ENCODE data around the gene MGRN1. TPM values are rescaled to one million over a fixed set of nuclear protein-coding genes. Genes with fewer than 3 reads are reported as not detected.

Gene MGRN1
- polyA plus RNA-seq, 4 donors = 21.1 to 52.1 (median 25.6) TPM

DNA sequence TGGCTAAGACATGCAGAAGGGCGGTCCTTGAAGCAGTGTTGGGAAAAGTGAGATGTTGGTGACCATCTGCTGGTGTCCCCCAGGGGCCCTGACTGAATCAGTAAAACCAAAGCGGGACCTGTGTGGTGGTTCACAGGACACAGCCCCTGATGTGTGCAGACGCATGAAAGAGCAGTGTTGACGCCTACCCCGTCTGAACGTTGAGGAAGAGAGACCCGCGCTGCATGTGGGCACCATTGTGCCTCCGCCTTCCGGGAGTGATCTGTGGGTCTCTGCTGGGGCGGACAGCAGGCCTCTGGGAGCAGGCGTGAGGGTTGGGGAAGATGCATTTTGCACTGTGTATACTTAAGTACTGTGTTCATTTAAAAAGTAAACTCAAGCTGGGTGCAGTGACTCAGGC is 31.6 kb downstream of the MGRN1 start:
- Histone ChIP-seq H3K4me1 (ENCODE audit: control insufficient read depth in 3 of 3, insufficient read depth in 2 of 3, low read depth in 1 of 3, low read length in 2 of 3) (peaks cover 0 to 88% (median 3%) of the 10 kb centered on the region in 3 donors), H3K4me3 (ENCODE audit: low read depth in 1 of 3, low read length in 3 of 3) (no peak overlapping the region), H3K36me3 (ENCODE audit: control insufficient read depth in 3 of 3, insufficient read depth in 2 of 3, low read depth in 1 of 3, low read length in 3 of 3) (peaks cover 8 to 91% (median 17%) of the 10 kb centered on the region in 3 donors), H3K9me3 (ENCODE audit: control insufficient read depth in 2 of 2, insufficient read depth in 1 of 2, low read depth in 1 of 2, low read length in 1 of 2) (no peaks in the 10 kb centered on the region), H3K27ac (ENCODE audit: low read depth in 1 of 3, low read length in 2 of 3) (peak overlapping the region in 2 of 3 donors; percentile 84 to 89), H3K27me3 (ENCODE audit: control insufficient read depth in 3 of 3, insufficient read depth in 3 of 3, low read length in 3 of 3) (no peaks in the 10 kb centered on the region)
- WGBS, 3 donors = 86 to 91% (median 88%) methylated on average over 12 of the region's 12 CpGs
- FAIRE-seq (no peak), DNase-seq (no peak)

GRCh38 chr16:4656695-4657686 is 32.4 kb downstream of the MGRN1 start:
- Histone ChIP-seq H3K9me3 (ENCODE audit: control insufficient read depth in 2 of 2, insufficient read depth in 1 of 2, low read depth in 1 of 2, low read length in 1 of 2) (no peaks in the 10 kb centered on the region), H3K27me3 (ENCODE audit: control insufficient read depth in 3 of 3, insufficient read depth in 3 of 3, low read length in 3 of 3) (no peaks in the 10 kb centered on the region), H3K36me3 (ENCODE audit: control insufficient read depth in 3 of 3, insufficient read depth in 2 of 3, low read depth in 1 of 3, low read length in 3 of 3) (peaks cover 8 to 91% (median 11%) of the 10 kb centered on the region in 3 donors), H3K4me3 (ENCODE audit: low read depth in 1 of 3, low read length in 3 of 3) (no peak overlapping the region), H3K4me1 (ENCODE audit: control insufficient read depth in 3 of 3, insufficient read depth in 2 of 3, low read depth in 1 of 3, low read length in 2 of 3) (peaks cover 0 to 89% (median 3%) of the 10 kb centered on the region in 3 donors), H3K27ac (ENCODE audit: low read depth in 1 of 3, low read length in 2 of 3) (peak overlapping the region in 1 of 3 donors; percentile 57)
- DNase-seq = peak in 1 of 2 donors; percentile 60
- FAIRE-seq = no peak
- WGBS, 3 donors = 87 to 93% (median 91%) methylated on average over 25 of the region's 25 CpGs

- Histone ChIP-seq H3K4me1 (ENCODE audit: control insufficient read depth in 3 of 3, insufficient read depth in 2 of 3, low read depth in 1 of 3, low read length in 2 of 3) (peaks cover 5 to 89% (median 9%) of the 10 kb centered on the region in 3 donors), H3K27me3 (ENCODE audit: control insufficient read depth in 3 of 3, insufficient read depth in 3 of 3, low read length in 3 of 3) (no peaks in the 10 kb centered on the region), H3K4me3 (ENCODE audit: low read depth in 1 of 3, low read length in 3 of 3) (no peak overlapping the region), H3K9me3 (ENCODE audit: control insufficient read depth in 2 of 2, insufficient read depth in 1 of 2, low read depth in 1 of 2, low read length in 1 of 2) (no peaks in the 10 kb centered on the region), H3K27ac (ENCODE audit: low read depth in 1 of 3, low read length in 2 of 3) (peak overlapping the region in 1 of 3 donors; percentile 86), H3K36me3 (ENCODE audit: control insufficient read depth in 3 of 3, insufficient read depth in 2 of 3, low read depth in 1 of 3, low read length in 3 of 3) (peaks cover 6 to 98% (median 8%) of the 10 kb centered on the region in 3 donors)
- FAIRE-seq = no peak
- no peak for DNase-seq
- 92 to 95% (median 94%) methylated on average over 29 of the region's 29 CpGs for WGBS, 3 donors
Observed at GRCh38 chr16:4659363-4660353, 35.0 kb downstream of the MGRN1 start.

DNA sequence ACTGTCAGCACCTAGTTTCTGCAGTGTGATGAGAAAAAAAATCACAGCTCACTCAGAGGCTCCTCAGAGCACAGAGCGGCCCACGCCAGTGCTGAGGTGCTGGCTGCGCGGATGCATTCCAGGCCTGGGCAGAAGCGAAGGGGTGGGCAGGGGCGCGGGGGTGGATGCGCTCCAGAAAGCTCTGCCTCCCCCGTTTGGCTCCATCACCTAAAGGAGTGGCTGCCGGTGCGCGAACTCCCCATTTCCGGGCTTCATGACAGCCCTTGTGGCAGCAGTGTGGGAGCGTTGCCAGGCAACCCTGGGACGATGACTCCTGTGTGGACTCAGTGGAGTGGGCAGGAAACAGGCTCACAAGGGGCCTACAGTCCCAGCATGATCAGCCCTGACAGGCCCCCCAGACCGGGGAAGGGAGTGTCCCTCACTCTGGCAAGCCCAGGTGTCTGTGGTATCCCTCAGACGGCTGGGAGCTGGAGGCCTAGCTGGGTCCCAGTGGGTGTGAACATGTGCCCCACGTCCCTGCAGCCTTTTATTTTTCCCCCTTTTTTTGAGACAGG is 35.9 kb downstream of the MGRN1 start:
- Histone ChIP-seq H3K4me3 (ENCODE audit: low read depth in 1 of 3, low read length in 3 of 3) (no peak overlapping the region), H3K36me3 (ENCODE audit: control insufficient read depth in 3 of 3, insufficient read depth in 2 of 3, low read depth in 1 of 3, low read length in 3 of 3) (peaks cover 6 to 98% (median 8%) of the 10 kb centered on the region in 3 donors), H3K4me1 (ENCODE audit: control insufficient read depth in 3 of 3, insufficient read depth in 2 of 3, low read depth in 1 of 3, low read length in 2 of 3) (peaks cover 9 to 88% (median 10%) of the 10 kb centered on the region in 3 donors), H3K27ac (ENCODE audit: low read depth in 1 of 3, low read length in 2 of 3) (peak overlapping the region in 2 of 3 donors; percentile 29 to 86), H3K27me3 (ENCODE audit: control insufficient read depth in 3 of 3, insufficient read depth in 3 of 3, low read length in 3 of 3) (no peaks in the 10 kb centered on the region), H3K9me3 (ENCODE audit: control insufficient read depth in 2 of 2, insufficient read depth in 1 of 2, low read depth in 1 of 2, low read length in 1 of 2) (no peaks in the 10 kb centered on the region)
- FAIRE-seq (no peak), DNase-seq (peak; percentile 48 to 91)
- 56 to 72% (median 66%) methylated on average over 18 of the region's 18 CpGs for WGBS, 3 donors

DNA sequence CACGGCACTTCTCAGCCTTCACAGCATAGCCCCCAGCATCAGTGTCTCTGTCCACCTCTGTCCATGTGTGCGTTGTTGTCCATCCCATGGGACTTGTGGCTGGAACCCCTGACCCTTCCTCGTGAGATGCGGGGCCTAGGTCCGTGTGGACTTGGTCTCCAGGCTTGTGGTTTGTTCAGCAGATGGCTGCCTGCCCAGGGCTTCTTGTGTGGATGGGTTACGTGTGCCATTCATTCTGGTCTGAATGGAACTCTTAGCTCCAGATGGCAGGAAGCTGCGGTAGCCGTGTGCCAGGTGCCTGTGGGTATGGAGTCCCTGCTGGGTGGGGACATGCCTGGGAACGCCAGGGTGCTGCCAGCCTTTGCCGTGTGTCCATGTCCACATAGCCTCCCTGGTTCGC is 37.0 kb downstream of the MGRN1 start:
- WGBS, 3 donors = 80 to 86% (median 81%) methylated on average over 11 of the region's 11 CpGs
- DNase-seq (no peak), FAIRE-seq (no peak)
- peaks cover 9 to 83% (median 12%) of the 10 kb centered on the region in 3 donors for H3K4me1 ChIP-seq (ENCODE audit: control insufficient read depth in 3 of 3, insufficient read depth in 2 of 3, low read depth in 1 of 3, low read length in 2 of 3)
- peaks cover 3 to 98% (median 10%) of the 10 kb centered on the region in 3 donors for H3K36me3 ChIP-seq (ENCODE audit: control insufficient read depth in 3 of 3, insufficient read depth in 2 of 3, low read depth in 1 of 3, low read length in 3 of 3)
- H3K9me3 ChIP-seq (ENCODE audit: control insufficient read depth in 2 of 2, insufficient read depth in 1 of 2, low read depth in 1 of 2, low read length in 1 of 2) = no peaks in the 10 kb centered on the region
- H3K4me3 ChIP-seq (ENCODE audit: low read depth in 1 of 3, low read length in 3 of 3) = no peak overlapping the region
- no peaks in the 10 kb centered on the region for H3K27me3 ChIP-seq (ENCODE audit: control insufficient read depth in 3 of 3, insufficient read depth in 3 of 3, low read length in 3 of 3)
- H3K27ac ChIP-seq (ENCODE audit: low read depth in 1 of 3, low read length in 2 of 3) = peak overlapping the region in 1 of 3 donors; percentile 86

DNA sequence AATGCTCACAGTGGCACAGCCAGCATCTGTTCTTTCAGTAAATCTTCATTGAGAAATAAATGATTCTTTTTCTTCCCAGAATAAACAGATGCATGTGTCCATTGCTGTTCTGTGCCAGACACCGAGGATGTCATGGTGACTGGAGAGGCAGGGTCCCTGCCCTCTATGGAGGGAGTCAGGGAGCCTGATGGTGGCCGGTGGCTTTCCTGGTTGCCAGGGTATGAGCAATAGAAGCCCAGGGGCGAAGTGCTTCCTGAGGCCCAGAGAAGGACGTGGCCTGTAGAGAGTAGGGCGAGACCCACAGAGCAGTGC is 38.8 kb downstream of the MGRN1 start:
- Histone ChIP-seq H3K36me3 (ENCODE audit: control insufficient read depth in 3 of 3, insufficient read depth in 2 of 3, low read depth in 1 of 3, low read length in 3 of 3) (peaks cover 10 to 98% (median 11%) of the 10 kb centered on the region in 3 donors), H3K27me3 (ENCODE audit: control insufficient read depth in 3 of 3, insufficient read depth in 3 of 3, low read length in 3 of 3) (no peaks in the 10 kb centered on the region), H3K4me1 (ENCODE audit: control insufficient read depth in 3 of 3, insufficient read depth in 2 of 3, low read depth in 1 of 3, low read length in 2 of 3) (peaks cover 9 to 80% (median 12%) of the 10 kb centered on the region in 3 donors), H3K9me3 (ENCODE audit: control insufficient read depth in 2 of 2, insufficient read depth in 1 of 2, low read depth in 1 of 2, low read length in 1 of 2) (no peaks in the 10 kb centered on the region), H3K4me3 (ENCODE audit: low read depth in 1 of 3, low read length in 3 of 3) (no peak overlapping the region), H3K27ac (ENCODE audit: low read depth in 1 of 3, low read length in 2 of 3) (peak overlapping the region; percentile 82 to 92 (median 91))
- WGBS, 3 donors = 55 to 63% (median 58%) methylated on average over 5 of the region's 5 CpGs
- FAIRE-seq (no peak), DNase-seq (peak in 1 of 2 donors; percentile 26)

DNA sequence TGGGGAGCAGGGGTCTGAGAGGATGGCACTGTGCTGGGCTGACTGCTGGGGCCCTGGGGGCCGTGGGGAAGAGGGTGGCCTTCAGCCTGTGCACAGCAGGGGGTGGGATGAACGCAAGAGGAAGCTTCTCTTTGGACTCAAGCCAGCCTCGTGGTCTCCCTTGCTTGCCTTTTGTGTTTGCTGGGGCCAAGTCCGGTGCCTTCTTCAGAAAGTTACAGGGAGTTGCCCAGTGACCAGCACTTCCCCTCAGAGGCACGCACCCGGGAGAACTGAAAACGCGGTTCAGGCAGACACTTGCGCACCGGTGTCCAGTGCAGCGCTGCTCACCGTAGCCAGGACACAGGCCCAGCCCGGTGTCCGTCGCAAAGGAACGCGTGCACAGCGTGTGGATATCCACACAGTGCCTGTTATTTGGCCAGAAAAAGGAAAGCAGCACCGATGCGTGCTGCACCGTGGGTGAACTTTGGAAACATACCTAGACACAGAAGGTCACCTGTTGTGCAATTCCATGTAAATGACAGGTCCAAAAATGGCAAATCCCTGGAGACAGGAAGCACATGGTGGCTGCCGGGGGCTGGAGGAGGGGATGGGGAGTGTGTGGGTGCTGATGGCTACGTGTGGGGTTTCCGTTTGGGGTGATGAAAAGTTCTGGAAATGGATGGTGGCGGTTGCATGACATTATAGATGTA is 39.3 kb downstream of the MGRN1 start:
- WGBS, 3 donors = 62 to 69% (median 64%) methylated on average over 25 of the region's 25 CpGs
- Histone ChIP-seq H3K4me3 (ENCODE audit: low read depth in 1 of 3, low read length in 3 of 3) (no peak overlapping the region), H3K27ac (ENCODE audit: low read depth in 1 of 3, low read length in 2 of 3) (peak overlapping the region; percentile 82 to 92 (median 91)), H3K36me3 (ENCODE audit: control insufficient read depth in 3 of 3, insufficient read depth in 2 of 3, low read depth in 1 of 3, low read length in 3 of 3) (peaks cover 11 to 98% (median 12%) of the 10 kb centered on the region in 3 donors), H3K9me3 (ENCODE audit: control insufficient read depth in 2 of 2, insufficient read depth in 1 of 2, low read depth in 1 of 2, low read length in 1 of 2) (no peaks in the 10 kb centered on the region), H3K4me1 (ENCODE audit: control insufficient read depth in 3 of 3, insufficient read depth in 2 of 3, low read depth in 1 of 3, low read length in 2 of 3) (peaks cover 9 to 75% (median 12%) of the 10 kb centered on the region in 3 donors), H3K27me3 (ENCODE audit: control insufficient read depth in 3 of 3, insufficient read depth in 3 of 3, low read length in 3 of 3) (no peaks in the 10 kb centered on the region)
- peak; percentile 63 to 82 for DNase-seq
- FAIRE-seq = no peak
